Calu3 (cell line): ENCODE data around the gene IGSF3. TPM values are rescaled to one million over a fixed set of nuclear protein-coding genes. Genes with fewer than 3 reads are reported as not detected.

Source experiments
- BruUV-seq: library from RNA; stranded (reverse); fragments of 400-500 nt; replicated peaks from 2 replicates; lab custom pipeline; 2021; lab: Mats Ljungman, UMichigan
- CTCF ChIA-PET: fragments of 300-600 bp; sonication (Branson Sonifier 250); formaldehyde crosslinking; loops from one replicate; lab custom pipeline; 2022; ENCODE audit warnings: antibody characterized with exemption; lab: Charles Lee
- DNase-seq: peaks from one replicate; pipeline ENCODE4 v3.0.0; 2022
- H3K27ac Mint-ChIP-seq: one replicate; pipeline ENCODE4 v1.8.0; 2022; ENCODE audit warnings: mixed read lengths; ENCODE audit not compliant: unreplicated experiment
- H3K27me3 Mint-ChIP-seq: one replicate; pipeline ENCODE4 v1.8.0; 2022; ENCODE audit warnings: mixed read lengths; ENCODE audit not compliant: unreplicated experiment
- H3K36me3 Mint-ChIP-seq: one replicate; pipeline ENCODE4 v1.8.0; 2022; ENCODE audit warnings: mild to moderate bottlenecking, moderate library complexity, mixed read lengths; ENCODE audit not compliant: insufficient read depth, unreplicated experiment
- H3K4me1 Mint-ChIP-seq: one replicate; pipeline ENCODE4 v1.8.0; 2022; ENCODE audit warnings: mild to moderate bottlenecking, low read depth, mixed read lengths; ENCODE audit not compliant: unreplicated experiment
- H3K4me3 Mint-ChIP-seq: one replicate; pipeline ENCODE4 v1.8.0; 2022; ENCODE audit warnings: mild to moderate bottlenecking, low read depth, moderate library complexity, mixed read lengths; ENCODE audit not compliant: unreplicated experiment
- H3K9me3 Mint-ChIP-seq: one replicate; pipeline ENCODE4 v1.8.0; 2022; ENCODE audit warnings: low read depth, mixed read lengths; ENCODE audit not compliant: unreplicated experiment
- CTCF ChIP-seq: fragments of 200-600 bp; IDR thresholded peaks from one replicate; pipeline ENCODE4 v1.8.0; 2022; ENCODE audit warnings: antibody characterized with exemption; ENCODE audit not compliant: unreplicated experiment
- intact Hi-C: fragments of 100-400 bp; cut with micrococcal nuclease; formaldehyde crosslinking; loops from one replicate; pipeline ENCODE4 v1.10.0; 2022; ENCODE audit not compliant: unreplicated experiment
- total RNA-seq: library from RNA; stranded (reverse); gene quantifications from 2 replicates; pipeline ENCODE4 v1.2.3, GENCODE V29; 2022

IGSF3 gene
- total RNA-seq, 1 experiment from 2014 or later, result 15.3 TPM

GRCh38 chr1:116531917-116532316 lies 135.6 kb downstream of the IGSF3 start:
- H3K9me3 Mint-ChIP-seq, result peaks cover 3% of the 10 kb centered on the region
- intact Hi-C loops, result no loop called here
- H3K27me3 Mint-ChIP-seq, result no peaks in the 10 kb centered on the region
- no peak overlapping the region for H3K4me3 Mint-ChIP-seq
- DNase-seq, result no peak
- H3K27ac Mint-ChIP-seq, result no peak overlapping the region
- BruUV-seq, result no TSS peak
- H3K36me3 Mint-ChIP-seq, result peaks cover 21% of the 10 kb centered on the region
- H3K4me1 Mint-ChIP-seq, result peaks cover 10% of the 10 kb centered on the region
- CTCF ChIA-PET, result no interaction called here
- no peak for TF ChIP-seq CTCF

- peaks cover 21% of the 10 kb centered on the region for H3K36me3 Mint-ChIP-seq
- no peak for DNase-seq
- CTCF ChIA-PET, result no interaction called here
- TF ChIP-seq CTCF, result no peak
- no peak overlapping the region for H3K4me3 Mint-ChIP-seq
- H3K4me1 Mint-ChIP-seq, result peaks cover 10% of the 10 kb centered on the region
- no peaks in the 10 kb centered on the region for H3K27me3 Mint-ChIP-seq
- no peak overlapping the region for H3K27ac Mint-ChIP-seq
- BruUV-seq, result no TSS peak
- peaks cover 5% of the 10 kb centered on the region for H3K9me3 Mint-ChIP-seq
- intact Hi-C loops, result no loop called here
These were observed 137.9 kb downstream of the IGSF3 start for GRCh38 chr1:116529681-116530080.

- Mint-ChIP-seq H3K36me3 (peaks cover 17% of the 10 kb centered on the region), H3K4me3 (no peak overlapping the region), H3K9me3 (peaks cover 5% of the 10 kb centered on the region), H3K27me3 (no peaks in the 10 kb centered on the region), H3K4me1 (peaks cover 10% of the 10 kb centered on the region), H3K27ac (no peak overlapping the region)
- intact Hi-C loops, result no loop called here
- CTCF ChIA-PET, result no interaction called here
- no peak for DNase-seq
- BruUV-seq, result no TSS peak
- no peak for TF ChIP-seq CTCF
These were observed 138.3 kb downstream of the IGSF3 start for GRCh38 chr1:116529199-116529631.

GRCh38 chr1:116528329-116529083 lies 139.0 kb downstream of the IGSF3 start:
- Mint-ChIP-seq H3K9me3 (peaks cover 5% of the 10 kb centered on the region), H3K4me3 (no peak overlapping the region), H3K27me3 (no peaks in the 10 kb centered on the region), H3K36me3 (peaks cover 9% of the 10 kb centered on the region), H3K27ac (no peak overlapping the region), H3K4me1 (peaks cover 10% of the 10 kb centered on the region)
- BruUV-seq, result no TSS peak
- DNase-seq, result no peak
- TF ChIP-seq CTCF, result no peak
- CTCF ChIA-PET, result no interaction called here
- intact Hi-C loops, result no loop called here
